GM12874 (cell line): ENCODE data around the gene DMGDH.

Experiments used
- TF ChIP-seq, protein P1 (sequence below): IDR thresholded peaks from 2 replicates; pipeline ENCODE4 v1.5.1; 2011; ENCODE audit warnings: low read depth, mild to moderate bottlenecking, control low read depth, low read length, moderate library complexity; ENCODE audit not compliant: insufficient read depth

The DMGDH gene

DNA sequence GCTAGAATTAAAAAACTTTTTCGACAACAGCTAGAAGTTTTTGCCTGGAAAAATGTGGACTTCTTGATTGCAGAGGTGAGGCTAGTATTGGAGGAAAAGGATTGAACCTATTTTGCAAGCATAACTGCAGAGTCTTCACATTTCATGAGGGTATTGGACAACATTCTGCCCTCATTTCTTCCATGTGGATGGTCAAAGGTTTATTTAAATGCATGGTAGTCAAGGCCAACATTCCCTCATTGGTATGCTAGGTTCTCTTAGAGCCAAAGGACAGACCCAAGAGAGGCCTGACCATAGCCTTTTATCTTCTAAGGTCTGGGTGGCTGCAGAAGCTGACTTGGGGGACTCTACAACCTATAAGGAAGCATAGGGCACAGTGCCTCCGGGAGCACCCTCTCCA, 11.3 kb upstream of the DMGDH start:
- TF ChIP-seq, protein P1, sequence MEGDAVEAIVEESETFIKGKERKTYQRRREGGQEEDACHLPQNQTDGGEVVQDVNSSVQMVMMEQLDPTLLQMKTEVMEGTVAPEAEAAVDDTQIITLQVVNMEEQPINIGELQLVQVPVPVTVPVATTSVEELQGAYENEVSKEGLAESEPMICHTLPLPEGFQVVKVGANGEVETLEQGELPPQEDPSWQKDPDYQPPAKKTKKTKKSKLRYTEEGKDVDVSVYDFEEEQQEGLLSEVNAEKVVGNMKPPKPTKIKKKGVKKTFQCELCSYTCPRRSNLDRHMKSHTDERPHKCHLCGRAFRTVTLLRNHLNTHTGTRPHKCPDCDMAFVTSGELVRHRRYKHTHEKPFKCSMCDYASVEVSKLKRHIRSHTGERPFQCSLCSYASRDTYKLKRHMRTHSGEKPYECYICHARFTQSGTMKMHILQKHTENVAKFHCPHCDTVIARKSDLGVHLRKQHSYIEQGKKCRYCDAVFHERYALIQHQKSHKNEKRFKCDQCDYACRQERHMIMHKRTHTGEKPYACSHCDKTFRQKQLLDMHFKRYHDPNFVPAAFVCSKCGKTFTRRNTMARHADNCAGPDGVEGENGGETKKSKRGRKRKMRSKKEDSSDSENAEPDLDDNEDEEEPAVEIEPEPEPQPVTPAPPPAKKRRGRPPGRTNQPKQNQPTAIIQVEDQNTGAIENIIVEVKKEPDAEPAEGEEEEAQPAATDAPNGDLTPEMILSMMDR = no peak

- TF ChIP-seq, protein P1 = no peak
Observed at GRCh38 chr5:79077680-79078365, 8.3 kb upstream of the DMGDH start.

DNA sequence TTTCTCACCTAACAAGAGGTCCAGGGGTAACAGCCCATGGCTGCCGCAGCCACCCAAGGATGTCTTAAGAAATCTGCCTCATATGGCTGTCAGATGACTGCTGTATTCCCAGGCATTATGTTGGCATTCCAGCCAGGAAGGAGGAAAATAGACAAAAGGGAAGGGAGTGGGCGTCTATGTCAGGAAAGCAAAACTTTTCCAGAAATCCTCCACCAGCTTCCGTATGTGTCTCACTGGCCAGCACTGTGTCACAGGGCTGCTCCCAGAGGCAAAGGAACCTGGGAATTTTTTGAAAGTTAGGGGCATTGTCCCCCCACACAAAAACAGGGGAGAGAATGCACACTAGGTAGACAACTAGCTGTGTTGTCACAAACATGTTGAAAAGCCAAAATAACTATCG, 7.3 kb upstream of the DMGDH start:
- TF ChIP-seq, protein P1 = no peak

- TF ChIP-seq, protein P1 = no peak
Observed at GRCh38 chr5:79075646-79076426, 6.4 kb upstream of the DMGDH start.

DNA sequence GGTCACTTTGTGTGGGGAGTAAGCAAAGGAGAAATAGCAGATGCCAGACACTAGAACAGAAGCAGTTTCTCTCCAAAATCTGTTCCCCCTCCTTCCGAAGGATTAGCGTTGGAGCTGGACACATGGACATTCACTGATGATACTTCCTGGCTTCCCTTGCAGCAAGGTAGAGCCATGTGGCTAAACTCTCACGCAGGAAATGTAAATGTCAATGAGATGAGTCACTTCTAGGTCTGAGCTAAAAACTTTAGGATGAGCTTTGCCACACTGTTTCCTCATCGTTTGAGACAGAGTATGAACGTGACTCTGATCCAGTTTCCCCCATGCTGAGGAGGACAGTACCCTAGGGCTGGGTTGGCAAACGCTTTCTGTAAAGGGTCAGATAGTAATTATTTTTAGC, 5.2 kb upstream of the DMGDH start:
- TF ChIP-seq, protein P1 = no peak

GRCh38 chr5:79070350-79070667, 835 bp upstream of the DMGDH start:
- TF ChIP-seq, protein P1 = no peak

DNA sequence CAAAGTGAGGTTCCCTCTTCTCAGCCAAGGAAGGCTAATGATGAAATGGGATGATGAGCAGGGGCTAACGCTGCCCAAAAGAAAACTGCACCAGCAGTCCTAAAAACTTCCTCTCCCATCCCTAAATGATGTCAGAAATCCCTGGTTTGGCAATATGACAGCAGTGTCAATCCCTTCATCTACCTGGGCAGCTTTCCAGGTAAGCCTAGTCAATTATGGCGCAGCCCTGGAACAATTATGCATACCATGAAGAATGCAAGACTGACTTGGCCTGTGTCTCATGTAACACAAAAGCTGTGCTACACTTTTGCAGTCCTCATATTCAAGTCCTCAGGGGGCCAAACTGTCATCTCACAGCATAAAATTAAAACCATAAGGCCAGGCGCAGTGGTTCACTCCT, 7.0 kb downstream of the DMGDH start:
- TF ChIP-seq, protein P1 = no peak
